LHCN-M2 (cell line): Measurements from ENCODE around the gene CSH1. TPM values are rescaled to one million over a fixed set of nuclear protein-coding genes. Genes with fewer than 3 reads are reported as not detected.
"Not testable (repeated sequence)": the region's sequence is repeated elsewhere in the genome, so short reads cannot be mapped to it uniquely, and the experiment has no call there.

ENCODE experiments used
- DNase-seq: peaks from one replicate; pipeline ENCODE4 v3.0.0-alpha.2; 2012; ENCODE audit warnings: low read depth
- polyA plus RNA-seq: library from polyadenylated mRNA; unstranded; fragments of >200 nt; gene quantifications from one replicate; pipeline ENCODE4 v1.2.1, GENCODE V29; 2012; ENCODE audit warnings: missing spikeins
- total RNA-seq: library from RNA; depleted of rRNA; stranded (reverse); fragments of >200 nt; gene quantifications from 2 replicates; pipeline ENCODE4 v1.2.3, GENCODE V29; 2014; rRNA removed

Gene CSH1
- not detected in 2 replicates for total RNA-seq
- polyA plus RNA-seq = not detected

DNA sequence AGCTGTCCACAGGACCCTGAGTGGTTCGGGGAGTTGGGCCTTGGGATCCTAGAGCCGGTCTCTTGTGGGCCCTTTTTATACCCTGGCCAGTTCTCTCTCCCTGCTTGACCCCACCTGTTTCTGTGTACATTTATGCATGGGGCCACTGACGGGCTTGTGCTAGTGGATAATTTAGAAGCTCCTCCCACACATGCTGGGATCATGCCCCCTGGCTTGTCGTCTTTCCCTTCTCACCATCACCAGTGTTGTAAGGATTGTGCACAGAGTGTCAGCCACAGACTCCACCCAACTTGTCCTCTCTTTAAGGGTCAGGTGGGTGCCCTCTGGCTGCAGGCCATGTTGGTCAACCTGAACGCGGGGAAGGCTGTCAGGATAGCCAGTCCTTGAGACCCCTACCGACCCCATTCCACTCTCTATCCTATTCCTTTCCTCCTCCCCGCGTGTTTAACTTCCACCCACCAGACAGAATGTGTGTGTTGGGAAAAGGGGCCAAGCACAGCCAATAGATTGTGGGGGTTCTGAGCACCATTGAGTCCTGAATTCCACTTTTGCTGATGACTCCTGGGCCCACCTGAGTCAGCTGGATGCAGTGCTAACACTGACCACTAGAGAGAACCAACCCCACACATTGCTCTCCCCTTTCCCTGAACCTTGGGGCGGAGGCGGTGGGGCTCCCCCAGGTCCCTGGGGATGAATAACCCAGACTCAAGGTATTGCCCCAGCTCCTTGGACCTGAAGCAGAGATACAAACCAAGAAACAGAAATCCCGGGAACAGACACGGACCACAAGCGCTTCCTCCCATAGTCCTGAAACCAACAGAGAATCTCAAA lies at the start of gene CSH1:
TSS of gene CSH1 (minus strand) at position 51 of the 831 bp plus-strand sequence. CDS start 63 bp downstream, outside the sequence.
- not testable (repeated sequence) for DNase-seq

DNA sequence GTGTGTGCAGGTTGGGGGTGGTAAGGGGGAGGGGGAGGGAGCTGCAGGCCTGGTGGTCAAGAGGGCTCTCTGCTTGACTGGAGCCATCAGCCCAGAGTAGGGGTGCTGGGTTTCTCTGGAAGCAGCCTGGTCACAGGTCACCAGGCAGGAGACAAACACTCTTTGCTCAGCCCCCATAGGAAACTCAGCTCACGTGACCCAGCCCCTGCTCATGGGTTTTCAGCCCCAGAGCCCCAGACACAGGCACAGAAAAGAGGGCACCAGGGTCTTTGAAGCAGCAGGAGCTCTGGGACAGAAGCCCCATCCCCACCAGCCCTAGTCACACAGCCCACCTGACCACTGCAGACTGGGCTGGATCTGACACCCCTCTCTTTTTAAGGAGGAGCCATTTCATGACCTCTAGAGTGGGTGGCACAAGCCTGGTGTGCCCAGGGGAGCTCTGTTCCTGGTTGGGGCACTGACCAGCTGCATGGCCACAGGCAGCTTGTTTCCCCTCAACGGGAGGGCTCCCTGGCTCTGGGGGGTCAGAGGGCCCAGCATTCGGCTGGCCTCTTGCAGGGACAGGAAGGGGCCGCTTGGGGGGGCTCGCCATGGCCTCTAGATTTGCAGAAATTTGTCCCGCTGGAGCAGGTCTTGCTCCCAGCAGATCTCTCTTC lies 49.5 kb upstream of the CSH1 start:
- DNase-seq = no peak

DNA sequence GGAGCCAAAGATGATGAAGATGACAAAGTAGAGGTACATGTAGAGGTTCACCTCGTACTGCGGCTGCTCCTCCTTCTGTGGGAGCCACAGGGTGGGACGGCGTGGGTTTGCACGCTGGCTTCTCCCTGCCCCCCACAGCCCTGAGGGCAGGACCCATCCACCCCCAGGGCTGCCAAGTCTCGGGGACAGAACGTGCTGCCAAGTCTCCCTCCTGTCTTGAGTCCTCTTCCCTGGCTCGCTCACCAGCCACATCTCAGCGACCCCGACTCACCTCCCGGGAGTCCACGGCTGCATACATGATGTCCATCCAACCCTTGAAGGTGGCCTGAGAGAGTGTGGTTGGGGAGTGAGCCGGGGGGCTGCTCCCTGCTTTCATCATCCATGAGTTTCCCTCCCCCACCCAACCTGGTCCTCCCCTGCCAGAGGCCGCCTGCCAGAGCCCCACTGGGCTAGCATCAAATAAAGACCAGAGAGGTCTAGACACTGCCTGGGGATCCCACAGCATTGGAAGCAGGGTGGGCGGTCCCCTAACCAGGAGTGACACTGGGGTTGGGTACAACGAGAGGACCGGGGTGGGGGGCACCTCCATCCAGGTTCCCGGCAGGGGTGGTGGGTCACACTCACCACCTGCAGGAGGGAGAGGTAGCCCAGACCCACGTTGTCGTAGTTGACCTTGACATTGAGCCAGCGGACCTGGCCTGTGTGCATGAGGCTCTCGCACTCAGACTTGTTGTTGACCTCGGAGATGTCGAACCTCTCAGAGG lies 48.5 kb upstream of the CSH1 start:
- no peak for DNase-seq

DNA sequence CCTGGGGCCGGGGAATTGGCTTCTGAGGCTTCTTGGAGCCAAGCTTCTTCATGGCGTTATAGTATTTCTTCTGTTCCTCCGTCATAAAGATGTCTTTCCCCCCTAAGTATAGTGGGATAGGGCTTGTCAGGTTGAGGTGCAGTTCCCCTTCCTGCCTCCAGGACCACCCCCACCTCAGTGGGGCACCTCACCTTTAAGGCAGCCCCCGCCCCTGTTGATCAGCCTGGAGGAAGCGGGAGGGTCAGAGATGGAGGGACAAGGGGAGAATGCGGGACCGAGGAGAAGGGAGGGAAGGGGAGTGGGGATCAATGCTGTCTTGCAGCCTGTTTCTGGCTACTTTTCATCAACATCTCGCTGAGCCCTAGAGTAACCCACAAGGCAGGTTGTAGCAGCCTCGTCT lies 47.4 kb upstream of the CSH1 start:
- DNase-seq = no peak

DNA sequence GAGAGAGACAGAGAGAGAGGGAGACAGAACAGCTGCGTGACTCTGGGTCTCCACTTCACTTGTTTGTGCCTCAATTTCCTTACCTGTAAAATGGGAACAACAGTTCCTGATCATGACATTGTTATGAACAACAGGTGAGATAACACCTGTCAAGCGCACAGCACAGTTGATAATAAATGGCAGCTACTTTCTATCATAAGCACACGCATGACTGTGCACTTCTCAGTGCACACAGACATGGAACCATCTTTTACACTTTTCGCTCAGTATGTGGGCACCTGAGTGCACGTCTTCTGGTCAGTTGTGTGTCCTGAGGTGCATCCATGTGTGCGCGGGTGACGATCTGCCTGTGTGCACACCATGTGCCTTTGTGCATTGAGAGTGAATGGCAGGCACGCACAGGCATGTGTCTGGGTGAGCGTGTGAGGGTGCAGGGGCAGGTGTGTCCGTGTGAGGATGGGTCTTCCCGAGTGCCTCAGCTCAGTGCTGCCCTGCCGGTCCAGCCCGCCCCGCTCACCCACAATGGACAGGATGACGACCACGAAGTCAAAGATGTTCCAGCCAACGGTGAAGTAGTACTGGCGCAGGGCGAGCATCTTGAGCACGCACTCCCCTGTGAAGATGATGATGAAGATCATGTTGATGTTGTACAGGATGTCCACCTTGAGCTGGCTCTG lies 46.1 kb upstream of the CSH1 start:
- no peak for DNase-seq

DNA sequence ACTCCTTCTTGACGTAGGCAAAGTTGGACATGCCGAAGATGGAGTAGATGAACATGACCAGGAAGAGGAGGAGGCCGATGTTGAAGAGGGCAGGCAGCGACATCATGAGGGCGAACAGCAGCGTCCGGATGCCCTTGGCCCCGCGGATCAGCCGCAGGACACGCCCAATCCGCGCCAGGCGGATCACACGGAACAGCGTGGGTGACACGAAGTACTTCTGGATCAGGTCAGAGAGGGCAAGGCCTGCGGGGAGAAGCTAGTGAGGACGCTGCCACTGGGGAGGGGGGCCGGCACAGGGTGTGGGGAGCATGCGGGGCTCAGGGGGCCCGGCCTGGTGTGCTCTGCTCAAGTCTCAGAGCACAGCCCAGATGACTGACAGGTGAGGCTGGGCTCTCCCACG lies 45.4 kb upstream of the CSH1 start:
- DNase-seq = no peak

DNA sequence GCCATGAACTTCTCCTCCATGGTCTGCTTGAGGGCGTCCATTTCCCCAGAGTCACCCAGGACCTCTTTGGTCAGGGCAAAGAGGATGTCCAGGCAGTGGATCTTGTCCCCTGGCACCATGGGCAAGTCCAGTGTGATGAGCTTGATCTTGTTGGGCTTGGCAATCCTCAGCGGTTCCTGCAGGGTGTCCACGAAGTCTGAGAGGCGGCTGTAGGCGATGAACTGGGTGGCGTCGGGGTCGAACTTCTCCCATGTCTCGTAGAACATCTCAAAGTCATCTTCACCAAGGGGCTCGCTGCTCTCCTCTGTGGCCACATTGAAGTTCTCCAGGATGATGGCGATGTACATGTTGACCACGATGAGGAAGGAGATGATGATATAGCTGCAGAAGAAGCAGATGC lies 44.8 kb upstream of the CSH1 start:
- no peak for DNase-seq

DNA sequence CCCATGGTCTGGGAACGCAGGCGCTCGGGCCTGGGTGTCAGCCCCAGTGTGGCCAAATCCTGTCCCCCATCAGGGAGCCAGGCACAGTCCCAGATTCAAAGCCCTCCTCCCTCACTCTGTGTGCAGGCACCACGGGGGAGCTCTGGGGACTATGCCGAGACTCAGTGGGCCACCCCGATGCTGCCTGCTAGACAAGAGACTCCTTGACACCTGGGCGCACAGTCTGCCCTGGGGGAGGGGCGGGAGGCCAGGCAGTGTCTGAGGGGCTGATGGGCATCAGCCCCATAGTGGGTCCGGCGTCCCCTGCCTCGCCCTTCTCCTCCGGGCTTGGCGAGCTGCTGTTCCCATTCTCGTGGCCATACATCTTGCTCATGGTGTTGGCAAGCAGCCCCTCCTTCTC lies 44.2 kb upstream of the CSH1 start:
- no peak for DNase-seq

DNA sequence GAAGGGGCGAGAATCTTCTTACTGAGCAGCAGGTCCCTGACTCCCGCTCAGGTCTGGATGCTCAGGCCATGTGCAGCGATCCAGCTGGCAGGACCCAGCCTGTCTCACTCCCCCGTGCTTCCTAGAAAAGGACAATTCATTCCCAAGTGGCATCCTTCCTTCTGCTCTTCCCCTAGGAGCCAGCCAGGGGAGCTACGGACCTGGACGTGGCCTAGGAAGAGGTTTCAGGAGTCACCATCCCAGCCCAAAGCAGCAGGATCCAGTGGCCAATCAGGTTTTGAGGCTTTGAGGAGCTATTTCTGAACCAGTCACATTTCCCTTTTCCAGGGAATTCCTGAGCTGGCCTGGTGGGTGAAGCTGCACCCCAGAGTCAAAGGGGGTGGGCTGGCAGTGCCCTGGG lies 43.5 kb upstream of the CSH1 start:
- no peak for DNase-seq

DNA sequence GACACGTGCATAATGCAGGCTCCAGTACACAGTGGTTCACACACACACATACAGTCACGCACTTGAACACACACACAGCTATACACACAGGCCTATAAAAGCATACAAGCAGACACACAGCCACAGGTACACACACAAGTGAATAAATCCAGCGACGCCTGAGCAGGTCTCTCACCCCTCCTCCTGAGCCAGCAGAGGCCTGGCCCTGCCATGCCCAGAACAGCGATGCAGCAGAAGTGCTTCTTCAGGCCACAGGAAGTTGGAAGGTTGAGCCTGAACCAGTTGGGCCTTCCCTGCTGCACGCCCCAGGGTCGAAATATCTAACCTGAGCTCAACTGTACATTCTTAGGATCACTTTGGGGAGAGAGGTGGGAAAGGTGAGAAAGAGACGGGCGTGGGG lies 43.0 kb upstream of the CSH1 start:
- DNase-seq = no peak

DNA sequence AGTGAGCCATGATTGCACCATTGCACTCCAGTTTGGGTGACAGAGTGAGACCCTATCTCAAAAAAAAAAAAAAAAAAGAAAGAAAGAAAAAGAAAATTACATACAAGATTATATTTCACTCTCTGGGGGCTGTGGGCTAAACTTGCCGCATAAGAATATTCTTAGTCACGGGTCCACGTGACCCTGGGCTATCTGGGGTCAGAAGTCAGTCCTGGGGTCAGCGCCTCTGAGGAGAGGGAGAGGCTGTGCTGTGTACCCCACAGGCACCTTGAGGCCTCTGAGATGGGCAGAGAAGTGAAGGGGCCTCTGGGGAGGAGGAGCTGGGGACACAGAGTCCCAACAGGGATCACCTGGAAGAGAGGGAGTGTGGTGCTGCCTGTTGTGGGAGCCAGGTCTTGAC lies 41.5 kb upstream of the CSH1 start:
- DNase-seq = no peak

DNA sequence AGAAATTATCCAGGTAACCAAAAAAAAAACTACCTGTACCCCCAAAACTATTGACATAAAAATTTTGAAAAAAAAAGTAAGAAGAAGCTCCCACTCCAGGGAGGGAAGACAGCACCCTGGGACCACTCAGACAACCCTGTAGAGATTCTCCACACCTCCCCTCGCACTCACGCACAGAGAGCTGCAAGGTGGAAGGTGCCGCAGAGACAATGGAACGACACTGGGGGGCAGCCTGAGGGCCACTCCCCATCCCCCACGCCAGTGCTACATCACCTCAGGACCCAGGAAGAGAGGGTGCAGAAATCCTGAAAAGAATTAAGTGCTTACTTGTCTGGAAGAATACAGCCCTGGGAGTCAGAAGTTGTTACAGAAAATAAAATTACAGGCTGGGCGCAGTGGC lies 40.9 kb upstream of the CSH1 start:
- DNase-seq = no peak

DNA sequence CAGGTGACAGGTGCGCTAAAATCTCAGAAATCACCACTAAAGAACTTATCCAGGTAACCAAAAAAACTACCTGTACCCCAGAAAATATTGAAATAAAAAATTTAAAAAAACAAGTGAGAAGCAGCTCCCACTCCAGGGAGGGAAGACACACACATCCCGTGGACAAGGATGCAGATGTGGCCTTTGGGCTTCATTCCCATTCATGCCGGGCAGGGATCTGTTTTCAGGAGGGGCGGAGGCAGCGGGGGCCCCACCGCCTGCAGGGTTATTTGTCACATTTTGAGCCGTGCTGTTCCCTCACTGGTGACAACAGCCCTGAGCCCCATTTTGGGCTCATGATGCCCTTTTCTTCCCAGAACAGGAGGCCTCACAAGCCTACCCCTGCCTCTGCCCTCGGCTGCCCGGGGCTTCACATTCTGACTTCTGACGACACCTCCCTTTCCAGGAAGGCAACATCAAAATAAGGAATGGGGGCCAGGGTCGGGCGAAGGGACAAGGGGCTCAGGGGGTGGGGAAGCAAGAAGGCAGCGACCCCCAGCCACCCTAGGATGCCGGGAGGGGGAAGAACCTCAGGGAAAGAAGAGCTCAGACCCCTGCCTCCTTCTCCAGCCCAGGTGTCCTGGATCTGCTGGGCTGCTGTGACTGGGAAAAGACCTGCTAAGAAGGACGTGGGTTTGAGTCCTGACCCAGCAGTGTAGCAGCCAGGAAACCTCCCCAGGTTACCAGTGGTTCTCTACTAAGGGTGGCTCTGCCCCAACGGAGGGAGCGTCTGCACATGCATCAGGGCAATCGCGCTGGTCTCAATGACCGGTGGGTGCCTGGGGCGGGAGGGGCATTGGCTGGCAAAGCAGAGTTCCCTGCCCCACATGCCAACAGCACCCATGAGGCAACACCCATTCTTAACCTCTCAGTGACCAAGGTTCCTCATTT lies 38.1 kb upstream of the CSH1 start:
- DNase-seq = no peak

DNA sequence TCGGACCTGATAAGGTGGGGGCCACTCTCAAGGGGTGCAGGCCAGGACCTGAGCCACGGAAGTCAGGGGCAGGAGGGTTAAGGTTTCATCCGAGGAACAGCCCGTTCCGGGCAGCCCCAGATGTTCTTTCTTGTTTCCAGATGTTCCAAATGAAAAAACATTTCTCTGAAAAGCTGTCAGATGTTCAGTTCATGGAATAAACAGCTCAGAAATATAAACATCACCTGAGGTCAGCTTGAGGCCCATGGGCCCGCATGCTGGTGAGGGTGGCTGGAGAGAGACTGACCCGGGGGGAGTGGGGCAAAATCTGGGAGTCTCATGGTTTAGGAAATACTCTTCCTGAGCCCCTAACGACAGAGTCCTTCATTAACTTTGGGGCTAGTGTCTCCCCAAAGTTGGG lies 37.2 kb upstream of the CSH1 start:
- no peak for DNase-seq

DNA sequence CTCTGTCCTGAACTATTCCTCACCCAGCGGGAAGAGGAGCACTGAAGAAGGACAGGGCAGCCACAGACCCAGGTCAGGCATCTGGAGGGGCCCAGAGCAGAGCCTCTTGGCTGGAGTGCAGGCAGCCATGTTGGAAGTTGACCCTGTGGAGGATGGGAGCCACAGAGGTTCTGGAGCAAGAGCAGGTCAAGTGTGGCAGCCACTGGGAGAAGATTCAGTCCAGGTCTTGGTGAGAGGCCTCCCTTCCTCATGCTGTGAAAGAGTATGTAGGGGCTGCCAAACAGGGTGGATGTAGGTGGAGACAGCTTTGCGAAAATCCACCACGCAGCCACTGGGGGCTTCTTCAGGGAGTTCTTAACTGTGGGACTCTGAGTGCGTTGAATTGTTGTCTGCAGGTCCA lies 36.3 kb upstream of the CSH1 start:
- no peak for DNase-seq

DNA sequence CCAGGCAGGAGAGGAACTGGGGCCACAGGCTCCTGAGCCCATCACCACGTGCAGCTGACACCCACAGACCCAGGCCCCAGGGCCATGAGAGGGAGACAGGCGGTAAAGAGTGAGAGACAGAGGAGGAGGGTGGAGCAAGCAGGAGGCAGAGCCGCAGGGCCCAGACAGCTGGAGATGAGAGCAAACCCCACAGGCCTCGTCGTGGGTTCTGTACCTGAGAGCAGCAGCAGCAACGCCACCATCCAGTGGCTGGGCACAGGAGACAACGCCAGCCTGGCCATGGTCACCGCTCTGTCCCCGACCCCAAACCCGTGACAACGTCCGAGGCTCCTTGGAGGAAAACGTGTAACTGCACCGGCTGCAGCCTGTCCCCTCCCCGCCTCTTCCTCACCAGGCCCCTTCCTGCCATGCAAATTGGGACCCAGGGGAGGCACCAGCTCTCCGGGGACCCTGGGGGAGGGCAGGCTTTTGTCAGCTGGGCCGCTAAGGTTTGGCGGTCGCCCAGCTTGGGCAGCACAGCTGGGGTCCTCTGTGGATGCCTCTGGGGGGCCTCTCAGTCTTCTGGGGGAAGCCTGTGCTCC lies 35.7 kb upstream of the CSH1 start, which contains the start of gene CD79B:
TSS of gene CD79B (minus strand) at position 351 of the 581 bp plus-strand sequence. CDS start at position 281, 70 bp downstream.
- no peak for DNase-seq

DNA sequence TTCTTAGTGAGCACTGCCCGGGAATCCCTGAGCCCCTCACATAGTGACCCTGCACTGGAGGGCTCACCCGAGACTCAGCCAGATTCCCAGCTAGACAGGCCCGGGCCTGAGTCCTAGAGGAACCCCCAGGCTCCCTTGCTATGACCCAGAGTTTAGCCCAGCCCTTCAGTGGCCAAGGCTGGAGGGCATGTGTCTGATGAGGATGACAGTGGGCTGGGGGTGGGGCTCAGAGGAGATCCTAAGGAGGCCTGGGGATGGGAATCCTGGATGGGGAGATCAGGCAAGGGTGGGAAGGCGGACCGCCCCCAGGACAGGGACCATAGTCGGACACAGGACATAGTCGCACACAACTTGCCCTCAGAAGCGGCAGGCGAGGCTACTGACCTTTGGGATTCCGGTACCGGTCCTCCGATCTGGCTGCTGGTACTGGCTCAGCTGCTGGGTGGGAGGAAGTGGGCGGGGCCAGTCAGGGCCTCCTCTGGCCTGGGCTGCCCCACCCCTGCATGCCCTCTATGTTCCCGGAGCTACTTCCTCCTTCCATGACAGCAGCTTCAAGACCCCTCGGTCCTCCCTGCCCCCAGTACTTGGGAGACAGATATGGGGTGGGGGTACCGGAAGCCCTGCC lies 34.7 kb upstream of the CSH1 start:
- no peak for DNase-seq

DNA sequence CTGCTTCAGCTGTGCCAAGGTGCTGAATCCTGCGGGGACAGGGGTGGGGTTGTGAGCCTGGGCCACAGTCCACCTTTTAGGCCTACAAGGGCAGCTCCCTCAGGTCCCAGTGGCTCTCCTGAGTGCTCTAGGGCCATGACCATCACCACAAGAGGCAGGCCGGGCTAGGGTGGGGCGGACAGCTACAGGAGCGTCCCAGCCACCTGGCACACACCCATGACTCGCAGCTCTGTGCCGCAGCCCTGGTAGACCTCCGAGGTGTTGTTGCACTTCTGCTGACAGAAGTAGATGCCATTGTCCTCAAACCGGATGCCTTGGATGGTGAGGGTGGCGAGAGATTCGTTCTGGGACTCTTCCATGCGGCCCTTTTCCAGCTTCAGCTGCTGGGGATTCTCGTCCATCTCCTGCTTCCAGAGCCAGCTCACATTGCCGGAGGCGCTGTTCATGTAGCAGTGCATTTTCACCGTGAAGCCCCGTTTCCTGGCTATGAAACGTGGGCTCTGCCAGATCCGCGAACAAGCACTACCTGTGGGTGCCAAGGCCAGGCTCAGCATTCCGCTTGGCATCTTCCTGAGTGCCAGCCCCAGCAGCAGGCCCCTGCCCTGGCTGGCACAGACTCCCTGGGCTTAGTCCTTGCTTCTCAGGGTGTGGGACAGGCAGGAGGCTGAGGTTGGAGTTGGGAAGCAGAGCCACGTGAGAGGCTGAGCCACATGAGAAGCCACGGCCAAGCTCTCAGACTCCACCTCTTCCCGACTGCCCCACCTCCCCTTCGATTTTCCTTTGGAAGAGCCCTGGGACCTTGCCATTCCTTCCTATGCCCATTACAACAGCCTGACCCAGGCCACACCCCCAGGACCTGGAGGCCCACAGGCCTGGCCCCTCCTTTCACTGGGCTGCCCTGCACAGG lies 33.7 kb upstream of the CSH1 start:
- DNase-seq = no peak
